Measurements from ENCODE around the gene AP3S1. TPM values are rescaled to one million over a fixed set of nuclear protein-coding genes. Genes with fewer than 3 reads are reported as not detected.
"Not testable (repeated sequence)": the region's sequence is repeated elsewhere in the genome, so short reads cannot be mapped to it uniquely, and the experiment has no call there.

AP3S1 gene
- total RNA-seq, 1 donor from 2014 or later, result 169 TPM

GRCh38 chr5:115869256-115869795 lies 27.6 kb downstream of the AP3S1 start:
- DNase-seq (ENCODE audit: low spot score), result peak; percentile 54

DNA sequence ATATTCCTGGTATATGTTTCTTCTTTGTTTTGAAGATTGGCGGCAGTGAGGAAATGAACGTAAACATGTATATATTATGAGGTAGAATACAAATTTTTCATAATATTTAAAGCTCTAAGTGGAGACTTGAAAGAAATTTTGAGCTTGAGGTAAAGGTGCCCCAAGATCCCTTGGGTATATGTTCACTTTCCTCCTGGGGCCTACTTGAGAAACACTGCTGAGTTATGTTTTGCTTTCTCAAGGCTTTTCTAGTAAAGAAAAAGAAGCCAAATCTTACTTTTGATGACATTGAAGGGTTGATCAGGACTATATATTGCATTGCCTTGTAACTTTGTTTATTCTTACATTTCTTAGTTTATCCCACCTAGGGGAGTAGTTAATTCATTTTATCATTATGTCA lies 30.7 kb downstream of the AP3S1 start:
- no peak for DNase-seq (ENCODE audit: low spot score)

DNA sequence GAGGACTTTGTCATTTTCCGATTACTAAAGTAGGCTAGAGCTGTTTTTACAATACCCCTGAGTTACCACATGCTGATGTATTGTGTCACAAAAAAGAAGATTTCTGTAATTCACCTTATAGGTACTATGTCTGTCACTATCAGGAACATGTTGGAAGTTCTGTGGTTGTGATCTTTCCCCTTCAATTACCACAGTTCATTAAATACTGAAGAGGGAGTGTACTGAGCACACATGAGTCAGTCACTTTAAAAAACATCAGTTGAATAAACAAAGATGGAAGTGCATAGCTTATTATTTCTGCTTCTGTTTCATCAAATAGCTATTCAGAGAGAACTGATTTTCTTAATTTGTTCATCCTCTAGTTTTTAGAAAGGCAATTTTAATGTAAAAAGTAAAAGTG lies 31.7 kb downstream of the AP3S1 start:
- DNase-seq (ENCODE audit: low spot score), result no peak

- DNase-seq (ENCODE audit: low spot score), result no peak
These were observed 33.7 kb downstream of the AP3S1 start for GRCh38 chr5:115875447-115875846.

DNA sequence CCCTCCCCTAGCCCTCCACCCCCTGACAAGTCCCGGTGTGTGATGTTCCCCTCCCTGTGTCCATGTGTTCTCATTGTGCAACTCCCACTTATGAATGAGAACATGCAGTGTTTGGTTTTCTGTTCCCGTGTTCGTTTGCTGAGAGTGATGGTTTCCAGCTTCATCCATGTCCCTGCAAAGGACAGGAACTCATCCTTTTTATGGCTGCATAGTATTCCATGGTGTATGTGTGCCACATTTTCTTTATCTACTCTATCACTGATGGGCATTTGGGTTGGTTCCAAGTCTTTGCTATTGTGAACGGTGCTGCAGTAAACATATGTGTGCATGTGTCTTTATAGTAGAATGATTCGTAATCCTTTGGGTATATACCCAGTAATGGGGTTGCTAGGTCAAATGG lies 35.6 kb downstream of the AP3S1 start:
- not testable (repeated sequence) for DNase-seq (ENCODE audit: low spot score)

DNA sequence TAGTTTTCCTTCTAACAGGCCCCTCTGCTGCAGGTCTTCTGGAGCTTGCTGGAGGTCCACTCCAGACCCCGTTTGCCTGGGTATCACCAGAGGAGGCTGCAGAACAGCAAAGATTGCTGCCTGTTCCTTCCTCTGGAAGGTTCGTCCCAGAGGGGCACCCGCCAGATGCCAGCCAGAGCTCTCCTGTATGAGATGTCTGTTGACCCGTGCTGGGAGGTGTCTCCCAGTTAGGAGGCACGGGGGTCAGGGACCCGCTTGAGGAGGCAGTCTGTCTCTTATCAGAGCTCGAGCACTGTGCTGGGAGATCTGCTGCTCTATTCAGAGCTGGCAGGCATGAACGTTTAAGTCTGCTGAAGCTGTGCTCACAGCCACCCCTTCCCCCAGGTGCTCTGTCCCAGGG lies 40.7 kb downstream of the AP3S1 start:
- DNase-seq (ENCODE audit: low spot score), result not testable (repeated sequence)

GRCh38 chr5:115884704-115885103 lies 43.0 kb downstream of the AP3S1 start:
- DNase-seq (ENCODE audit: low spot score), result no peak

- not testable (repeated sequence) for DNase-seq (ENCODE audit: low spot score)
These were observed 43.5 kb downstream of the AP3S1 start for GRCh38 chr5:115885208-115885607.

DNA sequence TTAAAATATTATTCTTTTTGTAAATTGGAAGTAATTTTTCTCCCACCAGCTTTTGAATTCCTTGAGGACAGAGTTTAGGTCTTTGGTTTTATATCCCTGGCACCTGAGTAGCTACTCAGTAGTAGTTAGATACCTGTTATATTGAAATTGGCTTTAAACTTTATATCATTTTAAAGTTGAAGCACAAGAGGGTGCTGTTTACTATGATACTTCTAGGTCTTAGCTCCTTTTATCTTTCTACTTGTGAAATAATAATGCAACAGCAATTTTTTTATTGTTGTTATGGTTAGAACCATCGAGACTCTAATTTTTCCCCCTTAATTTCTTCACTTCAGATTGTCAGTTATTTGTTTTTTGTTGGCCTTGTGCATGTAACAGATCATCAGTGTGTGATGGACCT lies 46.3 kb downstream of the AP3S1 start:
- peak; percentile 29 for DNase-seq (ENCODE audit: low spot score)

GRCh38 chr5:115892021-115892420 lies 50.3 kb downstream of the AP3S1 start:
- DNase-seq (ENCODE audit: low spot score), result no peak

- DNase-seq (ENCODE audit: low spot score), result no peak
These were observed 52.6 kb downstream of the AP3S1 start for GRCh38 chr5:115894342-115894741.

- DNase-seq (ENCODE audit: low spot score), result no peak
These were observed 54.1 kb downstream of the AP3S1 start for GRCh38 chr5:115895821-115896220.

GRCh38 chr5:115898656-115899055 lies 56.9 kb downstream of the AP3S1 start:
- no peak for DNase-seq (ENCODE audit: low spot score)

- no peak for DNase-seq (ENCODE audit: low spot score)
These were observed 65.4 kb downstream of the AP3S1 start for GRCh38 chr5:115907177-115907576.

GRCh38 chr5:115913623-115914400 lies 72.1 kb downstream of the AP3S1 start:
- not testable (repeated sequence) for DNase-seq (ENCODE audit: low spot score)

DNA sequence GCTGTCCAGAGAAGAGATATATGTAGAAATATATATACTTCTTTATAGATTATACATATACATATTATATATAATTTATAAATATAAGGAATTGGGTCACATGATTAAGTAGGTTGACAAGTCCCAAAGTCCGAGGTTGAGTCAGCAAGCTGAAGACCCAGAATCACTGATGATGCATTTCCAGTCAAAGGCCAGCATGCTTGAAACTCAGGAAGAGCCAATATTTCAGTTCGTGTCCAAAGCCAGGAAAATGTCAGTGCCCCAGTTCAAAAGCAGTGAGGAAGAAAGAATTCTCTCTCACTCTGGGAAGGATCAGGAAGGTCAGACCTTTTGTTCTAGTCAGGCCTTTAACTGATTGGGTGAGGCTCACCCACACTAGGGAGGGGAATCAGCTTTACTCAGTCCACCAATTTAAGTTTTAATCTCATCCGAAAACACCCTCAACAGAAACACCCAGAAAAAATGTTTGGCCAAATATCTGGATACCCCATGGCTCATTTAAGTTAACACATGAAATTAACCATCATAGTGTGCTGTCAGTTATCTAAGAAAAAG lies 78.5 kb downstream of the AP3S1 start:
- DNase-seq (ENCODE audit: low spot score), result peak; percentile 7

- not testable (repeated sequence) for DNase-seq (ENCODE audit: low spot score)
These were observed 87.1 kb downstream of the AP3S1 start for GRCh38 chr5:115928578-115929407.

- not testable (repeated sequence) for DNase-seq (ENCODE audit: low spot score)
These were observed 88.4 kb downstream of the AP3S1 start for GRCh38 chr5:115930171-115930570.

DNA sequence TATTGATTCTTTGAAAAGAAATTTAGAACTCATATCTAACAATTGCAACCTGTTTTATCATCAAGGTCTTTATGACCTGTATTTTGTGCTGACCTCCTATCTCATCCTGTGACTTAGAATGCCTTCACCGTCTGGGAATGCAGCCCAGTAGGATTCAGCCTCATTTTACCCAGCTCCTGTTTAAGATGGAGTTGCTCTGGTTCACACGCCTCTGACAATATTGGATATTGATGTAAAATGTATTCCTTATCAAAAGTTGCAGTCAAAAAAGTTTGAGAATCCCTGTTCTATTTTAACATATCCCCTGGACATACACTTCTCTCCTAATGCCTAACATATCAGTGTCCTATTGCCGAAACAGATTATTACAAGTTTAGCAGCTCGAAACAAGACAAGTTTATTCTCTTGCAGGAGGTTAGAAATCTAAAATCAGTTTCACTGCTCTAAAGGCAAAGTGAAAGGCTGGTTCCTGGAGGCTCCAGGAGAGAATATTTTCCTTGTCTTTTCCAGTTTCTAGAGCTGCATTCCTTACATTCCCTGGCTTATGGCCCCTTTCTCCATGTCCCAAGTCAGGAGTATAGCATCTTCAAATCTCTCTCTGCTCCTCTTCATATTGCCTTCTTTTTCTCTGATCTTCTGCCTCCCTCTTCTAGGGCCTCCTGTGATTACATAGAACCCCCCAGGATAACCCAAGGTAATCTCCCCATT lies 89.0 kb downstream of the AP3S1 start:
- no peak for DNase-seq (ENCODE audit: low spot score)

- no peak for DNase-seq (ENCODE audit: low spot score)
These were observed 91.3 kb downstream of the AP3S1 start for GRCh38 chr5:115932991-115933390.

- no peak for DNase-seq (ENCODE audit: low spot score)
These were observed 92.7 kb downstream of the AP3S1 start for GRCh38 chr5:115934388-115934974.
